NCI-H748 treated with DMSO at 0.1 percent for 48 hours (cell line): Measurements from ENCODE around the gene TCL1A.

Experiments used
- DNase-seq: peaks from one replicate; lab custom pipeline; 2025; lab: John Stamatoyannopoulos, UW

The TCL1A gene

GRCh38 chr14:95705518-95705917, 8.4 kb downstream of the TCL1A start:
- DNase-seq = no peak

GRCh38 chr14:95703805-95704204, 10.1 kb downstream of the TCL1A start:
- no peak for DNase-seq

GRCh38 chr14:95703341-95703740, 10.6 kb downstream of the TCL1A start:
- no peak for DNase-seq

GRCh38 chr14:95701846-95702221, 12.1 kb downstream of the TCL1A start:
- no peak for DNase-seq

- no peak for DNase-seq
Observed at GRCh38 chr14:95700221-95700976, 13.5 kb downstream of the TCL1A start.

- no peak for DNase-seq
Observed at GRCh38 chr14:95699412-95699811, 14.5 kb downstream of the TCL1A start.

- DNase-seq = no peak
Observed at GRCh38 chr14:95698287-95698686, 15.6 kb downstream of the TCL1A start.

GRCh38 chr14:95697764-95698163, 16.2 kb downstream of the TCL1A start:
- DNase-seq = no peak

GRCh38 chr14:95696741-95697140, 17.2 kb downstream of the TCL1A start:
- DNase-seq = no peak

GRCh38 chr14:95695913-95696312, 18.0 kb downstream of the TCL1A start:
- no peak for DNase-seq

- no peak for DNase-seq
Observed at GRCh38 chr14:95695051-95695450, 18.9 kb downstream of the TCL1A start.

- no peak for DNase-seq
Observed at GRCh38 chr14:95692109-95692508, 21.8 kb downstream of the TCL1A start.

GRCh38 chr14:95691591-95691990, 22.3 kb downstream of the TCL1A start:
- DNase-seq = no peak

GRCh38 chr14:95690815-95691214, 23.1 kb downstream of the TCL1A start:
- DNase-seq = no peak

- no peak for DNase-seq
Observed at GRCh38 chr14:95689441-95689840, 24.5 kb downstream of the TCL1A start.

- peak; percentile 88 for DNase-seq
Observed at GRCh38 chr14:95686935-95687334, 27.0 kb downstream of the TCL1A start.

GRCh38 chr14:95685978-95686922, 27.7 kb downstream of the TCL1A start, which contains the start of gene TCL1B:
Gene TCL1B, plus strand, starts transcription at chr14:95686426. Its CDS starts 42 bp downstream, at chr14:95686468.
- DNase-seq = no peak

- DNase-seq = no peak
Observed at GRCh38 chr14:95683793-95684192, 30.1 kb downstream of the TCL1A start.

- no peak for DNase-seq
Observed at GRCh38 chr14:95681153-95681552, 32.8 kb downstream of the TCL1A start.

- DNase-seq = no peak
Observed at GRCh38 chr14:95679998-95680735, 33.8 kb downstream of the TCL1A start.

- peak; percentile 61 for DNase-seq
Observed at GRCh38 chr14:95679148-95679815, 34.6 kb downstream of the TCL1A start.
